Sciatic nerve (tissue), 2 donors: ENCODE results near the gene CCDC187. TPM values are rescaled to one million over a fixed set of nuclear protein-coding genes. Genes with fewer than 3 reads are reported as not detected.

Experiments used
- ATAC-seq: fragments of 200-7000 bp; cut with Tn5 transposase; one replicate; pipeline ENCODE4 v1.9.1; 2020; ENCODE audit warnings: mild to moderate bottlenecking, moderate library complexity
- DNase-seq: peaks from one replicate; pipeline ENCODE4 v3.0.0-alpha.2; 2020; ENCODE audit warnings: low spot score
- intact Hi-C: fragments of 100-400 bp; cut with DNase I; formaldehyde crosslinking; loops from one replicate; pipeline ENCODE4 v1.14.2; 2022
- total RNA-seq: library from RNA; stranded (reverse); fragmentation: NEBNext Ultra II Directional; extraction: Animal tissue kit (Norgen Biotek cat#: 25700); gene quantifications from one replicate; pipeline ENCODE4 v1.2.1, GENCODE V29; 2021
- donor health status: DM: no; HTN: no; CAD: no.
- donor health status: DM: no; HTN: no; CAD: no.

The CCDC187 gene
- total RNA-seq, 1 donor from 2014 or later: 0.13 TPM

GRCh38 chr9:136262671-136263178, 41.2 kb downstream of the CCDC187 start:
- ATAC-seq: no peak
- no peak for DNase-seq
- intact Hi-C loops: no loop called here

GRCh38 chr9:136261686-136262430, 42.0 kb downstream of the CCDC187 start:
- ATAC-seq (no peak), DNase-seq (no peak)
- intact Hi-C loops: no loop called here

DNA sequence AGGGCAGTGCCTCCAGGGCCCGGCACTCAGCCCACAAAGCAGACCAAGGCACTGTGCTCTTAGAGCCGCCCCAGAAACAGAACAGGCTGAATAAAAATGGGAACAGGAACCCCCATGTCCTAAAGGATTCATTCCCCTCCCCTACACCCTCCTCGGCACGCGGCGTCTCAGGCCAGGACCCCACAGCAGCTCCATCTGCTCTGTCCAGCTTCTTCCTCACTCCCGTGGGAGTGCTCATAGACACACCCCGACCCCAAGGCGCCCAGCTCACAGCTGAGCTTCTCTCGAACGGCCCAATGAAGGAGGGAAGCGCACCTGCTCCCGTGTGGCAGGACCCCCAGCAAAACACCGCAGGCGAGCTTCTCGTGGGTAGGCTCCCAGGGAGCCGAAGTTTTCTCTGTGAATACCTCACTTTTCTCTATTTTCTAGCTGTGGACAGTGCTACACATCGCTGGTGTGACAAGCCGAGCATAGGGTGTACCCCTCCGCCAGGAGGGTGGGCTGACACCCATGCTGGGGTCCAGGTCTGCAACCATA, 42.9 kb downstream of the CCDC187 start:
- intact Hi-C loops: no loop called here
- ATAC-seq (no peak), DNase-seq (no peak)

GRCh38 chr9:136260521-136260920, 43.4 kb downstream of the CCDC187 start:
- intact Hi-C loops: no loop called here
- no peak for ATAC-seq

DNA sequence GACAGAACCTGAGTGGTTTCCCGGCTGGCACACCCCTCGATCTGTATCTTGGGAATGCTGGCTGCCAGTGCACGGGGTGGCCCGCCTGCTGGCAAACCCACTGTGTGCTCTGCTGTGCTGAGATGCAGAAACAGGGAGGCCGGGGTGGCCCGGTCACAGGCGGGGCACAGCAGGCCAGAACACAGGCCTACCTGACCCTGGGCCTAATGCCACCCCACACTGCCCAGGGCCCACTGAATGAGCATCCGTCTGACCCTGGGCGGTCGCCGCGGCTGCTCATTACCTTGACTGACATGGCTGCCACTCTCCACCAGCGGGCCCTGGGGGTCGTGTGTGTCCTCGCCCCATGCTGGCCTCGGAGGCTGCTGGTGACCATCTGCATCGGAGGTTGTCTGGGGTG, 44.1 kb downstream of the CCDC187 start:
- intact Hi-C loops: no loop called here
- DNase-seq: no peak
- ATAC-seq: no peak

More at GRCh38 chr9:136260521-136260920, 43.4 kb downstream of the CCDC187 start:
- no peak for DNase-seq

DNA sequence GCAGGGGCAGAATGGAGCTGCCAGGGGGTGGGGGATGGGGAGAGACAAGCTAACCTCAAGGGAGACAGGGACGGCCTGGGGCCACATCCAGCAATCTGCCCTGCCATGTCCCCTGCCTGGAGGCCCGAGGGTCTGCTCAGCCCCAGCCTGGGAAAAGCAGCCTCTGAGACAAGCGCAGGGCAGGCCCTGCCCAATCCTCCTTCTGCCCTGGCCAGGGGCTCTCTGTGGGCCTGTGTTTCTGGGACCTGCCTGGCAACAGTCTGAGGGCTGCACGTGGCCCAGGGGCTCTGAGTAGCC, 44.4 kb downstream of the CCDC187 start:
- intact Hi-C loops: no loop called here

DNA sequence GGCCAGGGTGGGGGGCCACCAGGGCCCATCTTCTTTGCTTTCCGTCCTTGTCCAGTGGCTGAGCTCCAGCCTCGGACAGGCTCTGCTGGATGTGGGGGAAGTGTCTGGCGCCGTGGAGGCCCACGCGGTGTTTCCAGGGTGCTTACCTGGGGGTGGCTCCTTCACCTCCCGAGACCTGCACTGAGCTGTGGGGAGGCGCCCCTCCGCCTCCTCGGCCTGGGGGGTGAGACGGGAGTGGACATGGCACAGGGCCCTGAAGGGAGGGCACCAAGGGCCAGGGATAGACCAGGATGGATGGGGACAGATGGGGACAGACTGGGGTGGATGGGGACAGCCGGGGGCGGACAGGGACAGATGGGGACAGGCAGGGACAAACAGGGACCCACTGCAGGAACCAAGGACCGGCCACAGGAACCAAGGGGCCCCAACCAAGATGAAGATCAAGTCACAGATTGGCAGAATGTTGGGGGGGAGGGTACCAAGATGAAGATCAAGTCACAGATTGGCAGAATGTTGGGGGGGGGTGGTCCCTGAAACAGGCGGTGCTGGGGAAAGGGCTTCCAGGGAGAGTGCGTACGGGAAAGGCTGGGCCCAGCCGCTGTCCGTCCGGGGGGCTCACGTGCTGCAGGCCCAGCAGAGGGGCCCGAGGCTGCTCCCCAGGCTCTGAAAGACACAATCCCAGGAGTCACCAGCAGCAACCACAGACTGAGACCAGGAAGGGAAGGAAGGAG, 44.9 kb downstream of the CCDC187 start:
- DNase-seq (no peak), ATAC-seq (no peak)
- intact Hi-C loops: no loop called here

More for the DNA sequence above, 44.4 kb downstream of the CCDC187 start:
- DNase-seq: no peak
- no peak for ATAC-seq

- DNase-seq: no peak
- no peak for ATAC-seq
- intact Hi-C loops: no loop called here
These were observed 45.6 kb downstream of the CCDC187 start for GRCh38 chr9:136258299-136258625.

GRCh38 chr9:136257381-136258298, 46.3 kb downstream of the CCDC187 start:
- no peak for ATAC-seq

GRCh38 chr9:136255896-136256890, 47.7 kb downstream of the CCDC187 start:
- DNase-seq: no peak
- intact Hi-C loops: no loop called here

More at GRCh38 chr9:136257381-136258298, 46.3 kb downstream of the CCDC187 start:
- intact Hi-C loops: no loop called here
- no peak for DNase-seq

GRCh38 chr9:136255166-136255538, 48.7 kb downstream of the CCDC187 start:
- intact Hi-C loops: no loop called here
- DNase-seq: no peak
- no peak for ATAC-seq

More at GRCh38 chr9:136255896-136256890, 47.7 kb downstream of the CCDC187 start:
- no peak for ATAC-seq

- peak; percentile 31 for ATAC-seq
- DNase-seq: no peak
- intact Hi-C loops: no loop called here
These were observed 49.3 kb downstream of the CCDC187 start for GRCh38 chr9:136254381-136255165.

- no peak for ATAC-seq
- intact Hi-C loops: no loop called here
These were observed 50.4 kb downstream of the CCDC187 start for GRCh38 chr9:136253246-136254130.

GRCh38 chr9:136252846-136253245, 51.0 kb downstream of the CCDC187 start:
- DNase-seq: no peak
- no peak for ATAC-seq
- intact Hi-C loops: no loop called here

More at GRCh38 chr9:136253246-136254130, 50.4 kb downstream of the CCDC187 start:
- DNase-seq: no peak

- intact Hi-C loops: no loop called here
- ATAC-seq (no peak), DNase-seq (no peak)
These were observed 51.6 kb downstream of the CCDC187 start for GRCh38 chr9:136252281-136252680.
